Stimulated activated naive CD8-positive, alpha-beta T cell treated with anti-CD3 and anti-CD28 coated beads, Interleukin-15, amount 100 ng/mL, for 72 hours (primary cell): ENCODE results near the gene UBA7.
"Not testable (repeated sequence)": the region's sequence is repeated elsewhere in the genome, so short reads cannot be mapped to it uniquely, and the experiment has no call there.

Experiments
- ATAC-seq: fragments of 150-1000 bp; cut with Tn5 transposase; 2 replicates; pipeline ENCODE4 v1.10.0; 2021; ENCODE audit warnings: mild to moderate bottlenecking, moderate library complexity
- DNase-seq, 2 donors: peaks; one replicate each; pipeline ENCODE4 v3.0.0; 2021 to 2022
- H3K27ac Mint-ChIP-seq, 2 donors: one replicate each; pipeline ENCODE4 v1.8.0; 2022; ENCODE audit warnings: mild to moderate bottlenecking in 2 of 2, mixed read lengths in 2 of 2, moderate library complexity in 2 of 2
- H3K27me3 Mint-ChIP-seq: one replicate; pipeline ENCODE4 v1.8.0; 2022; ENCODE audit warnings: mixed read lengths
- H3K4me1 Mint-ChIP-seq: one replicate; pipeline ENCODE4 v1.8.0; 2022; ENCODE audit warnings: mild to moderate bottlenecking, mixed read lengths
- H3K4me3 Mint-ChIP-seq, 2 donors: one replicate each; pipeline ENCODE4 v1.8.0; 2022; ENCODE audit warnings: mild to moderate bottlenecking in 2 of 2, mixed read lengths in 2 of 2, moderate library complexity in 1 of 2
- H3K9me3 Mint-ChIP-seq, 2 donors: one replicate each; pipeline ENCODE4 v1.8.0; 2022; ENCODE audit warnings: mixed read lengths in 2 of 2

The UBA7 gene

GRCh38 chr3:49793486-49794085, 20.2 kb downstream of the UBA7 start:
- DNase-seq (no peak), ATAC-seq (no peak)
- peaks cover 8% of the 10 kb centered on the region for H3K4me1 Mint-ChIP-seq
- no peak overlapping the region for H3K4me3 Mint-ChIP-seq
- H3K27ac Mint-ChIP-seq, result no peak overlapping the region
- no peaks in the 10 kb centered on the region for H3K27me3 Mint-ChIP-seq
- H3K9me3 Mint-ChIP-seq, result no peaks in the 10 kb centered on the region

GRCh38 chr3:49792371-49793150, 21.2 kb downstream of the UBA7 start:
- Mint-ChIP-seq H3K4me1 (peaks cover 8% of the 10 kb centered on the region), H3K27ac (peak overlapping the region in 1 of 2 donors; percentile 42), H3K9me3 (no peaks in the 10 kb centered on the region), H3K4me3 (no peak overlapping the region), H3K27me3 (no peaks in the 10 kb centered on the region)
- ATAC-seq (no peak), DNase-seq (no peak)

- Mint-ChIP-seq H3K9me3 (no peaks in the 10 kb centered on the region), H3K4me1 (peaks cover 17% of the 10 kb centered on the region), H3K27me3 (no peaks in the 10 kb centered on the region), H3K27ac (no peak overlapping the region), H3K4me3 (no peak overlapping the region)
- DNase-seq, result no peak
- no peak for ATAC-seq
These were observed 22.2 kb downstream of the UBA7 start for GRCh38 chr3:49791571-49791970.

DNA sequence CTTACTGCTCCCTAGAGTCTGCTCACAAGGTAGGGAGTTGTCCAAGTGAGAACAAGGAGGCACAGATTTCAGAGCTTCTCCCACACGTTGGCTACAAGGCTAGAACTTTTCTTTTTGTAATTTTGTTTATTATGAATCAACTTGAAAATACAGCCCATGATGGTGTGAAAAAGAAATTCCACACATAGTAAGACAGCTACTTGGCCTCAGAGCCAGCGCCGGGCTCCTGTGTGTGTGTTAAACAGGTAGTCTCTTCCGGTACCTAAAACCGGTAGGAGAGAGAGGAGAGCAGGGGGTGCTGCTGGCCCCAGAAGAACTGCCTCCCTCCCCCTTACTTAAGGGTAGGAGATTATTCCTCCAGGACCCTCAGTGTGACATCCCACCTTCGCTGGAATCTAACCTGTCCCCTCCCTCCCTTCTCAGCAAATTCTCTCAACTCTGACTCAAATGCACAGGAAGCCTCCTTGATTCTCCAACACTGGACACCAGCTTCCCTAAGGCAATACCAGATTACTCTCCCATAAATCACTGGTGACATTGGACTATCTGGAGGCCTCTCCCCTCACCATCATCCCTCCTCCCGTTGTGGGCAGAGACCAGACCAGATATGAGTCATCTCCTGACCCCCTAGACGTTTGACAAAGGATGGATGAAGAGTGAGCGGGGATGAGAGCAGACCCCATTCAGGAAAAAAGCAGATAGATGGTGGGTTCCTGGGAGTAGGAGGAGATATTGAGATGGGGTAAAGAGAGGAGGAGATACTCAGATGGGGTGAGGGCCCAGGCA, 22.9 kb downstream of the UBA7 start:
- DNase-seq (no peak), ATAC-seq (no peak)
- Mint-ChIP-seq H3K27ac (no peak overlapping the region), H3K4me1 (peaks cover 19% of the 10 kb centered on the region), H3K4me3 (no peak overlapping the region), H3K9me3 (no peaks in the 10 kb centered on the region), H3K27me3 (no peaks in the 10 kb centered on the region)

DNA sequence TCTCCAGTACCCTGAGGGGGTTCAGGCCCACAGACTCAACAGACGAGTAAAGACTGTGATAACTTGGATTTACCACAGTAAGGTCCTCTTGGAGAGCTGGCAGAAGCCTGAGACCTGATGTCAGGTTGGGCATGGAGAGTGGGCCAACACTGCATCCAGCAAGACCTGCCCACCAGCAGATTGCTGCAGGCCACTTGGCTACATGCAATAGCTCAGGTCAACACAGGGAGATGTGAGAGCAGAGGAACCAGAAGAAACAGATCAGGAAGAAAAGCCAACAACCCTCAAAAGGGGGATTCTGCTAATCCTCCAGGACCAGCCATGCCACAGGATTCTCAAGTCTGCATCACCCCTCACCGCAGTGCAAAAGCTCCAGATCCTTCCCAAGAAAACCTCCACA, 25.7 kb downstream of the UBA7 start:
- no peak for ATAC-seq

DNA sequence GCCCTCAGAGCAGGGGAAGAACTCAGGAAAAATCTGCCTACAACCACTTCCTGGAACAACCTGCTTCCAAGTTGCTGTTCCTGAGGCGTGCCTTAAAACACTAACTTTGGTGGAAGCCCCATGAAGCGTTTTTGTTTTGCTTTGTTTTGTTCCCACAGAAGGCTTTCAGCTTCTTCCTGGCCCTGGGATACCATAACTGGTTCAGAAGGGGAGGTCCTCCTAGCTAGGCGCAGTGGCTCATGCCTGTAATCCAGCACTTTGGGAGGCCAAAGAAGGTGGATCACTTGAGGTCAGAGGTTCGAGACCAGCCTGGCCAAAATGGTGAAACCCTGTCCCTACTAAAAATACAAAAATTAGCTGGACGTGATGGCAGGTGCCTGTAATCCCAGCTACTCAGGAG, 26.2 kb downstream of the UBA7 start:
- ATAC-seq (no peak), DNase-seq (no peak)
- no peaks in the 10 kb centered on the region for H3K27me3 Mint-ChIP-seq
- H3K4me1 Mint-ChIP-seq, result peaks cover 36% of the 10 kb centered on the region
- no peak overlapping the region for H3K27ac Mint-ChIP-seq
- H3K9me3 Mint-ChIP-seq, result no peaks in the 10 kb centered on the region
- peak overlapping the region; percentile 91 to 96 for H3K4me3 Mint-ChIP-seq

More for the DNA sequence above, 25.7 kb downstream of the UBA7 start:
- Mint-ChIP-seq H3K4me3 (no peak overlapping the region), H3K27ac (no peak overlapping the region), H3K9me3 (no peaks in the 10 kb centered on the region), H3K27me3 (no peaks in the 10 kb centered on the region), H3K4me1 (peaks cover 36% of the 10 kb centered on the region)
- DNase-seq, result no peak

DNA sequence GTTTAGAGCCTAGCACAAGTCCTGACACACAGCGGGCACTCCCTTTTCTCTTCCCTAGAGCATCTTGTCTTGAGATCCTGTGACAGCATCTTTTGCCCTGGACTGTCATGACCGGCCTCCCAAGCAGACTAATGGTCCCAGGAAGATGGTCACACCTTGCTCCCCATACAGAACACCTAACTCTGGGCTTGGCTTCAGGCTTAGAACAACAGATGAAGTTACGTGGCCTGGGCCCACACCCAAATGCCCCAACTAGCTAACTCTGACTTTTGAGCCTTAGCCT, 26.6 kb downstream of the UBA7 start:
- peaks cover 36% of the 10 kb centered on the region for H3K4me1 Mint-ChIP-seq
- peak in 1 of 2 donors; percentile 23 for DNase-seq
- no peak for ATAC-seq
- no peaks in the 10 kb centered on the region for H3K27me3 Mint-ChIP-seq
- H3K27ac Mint-ChIP-seq, result peak overlapping the region; percentile 96 to 98
- no peaks in the 10 kb centered on the region for H3K9me3 Mint-ChIP-seq
- H3K4me3 Mint-ChIP-seq, result peak overlapping the region; percentile 91 to 96

DNA sequence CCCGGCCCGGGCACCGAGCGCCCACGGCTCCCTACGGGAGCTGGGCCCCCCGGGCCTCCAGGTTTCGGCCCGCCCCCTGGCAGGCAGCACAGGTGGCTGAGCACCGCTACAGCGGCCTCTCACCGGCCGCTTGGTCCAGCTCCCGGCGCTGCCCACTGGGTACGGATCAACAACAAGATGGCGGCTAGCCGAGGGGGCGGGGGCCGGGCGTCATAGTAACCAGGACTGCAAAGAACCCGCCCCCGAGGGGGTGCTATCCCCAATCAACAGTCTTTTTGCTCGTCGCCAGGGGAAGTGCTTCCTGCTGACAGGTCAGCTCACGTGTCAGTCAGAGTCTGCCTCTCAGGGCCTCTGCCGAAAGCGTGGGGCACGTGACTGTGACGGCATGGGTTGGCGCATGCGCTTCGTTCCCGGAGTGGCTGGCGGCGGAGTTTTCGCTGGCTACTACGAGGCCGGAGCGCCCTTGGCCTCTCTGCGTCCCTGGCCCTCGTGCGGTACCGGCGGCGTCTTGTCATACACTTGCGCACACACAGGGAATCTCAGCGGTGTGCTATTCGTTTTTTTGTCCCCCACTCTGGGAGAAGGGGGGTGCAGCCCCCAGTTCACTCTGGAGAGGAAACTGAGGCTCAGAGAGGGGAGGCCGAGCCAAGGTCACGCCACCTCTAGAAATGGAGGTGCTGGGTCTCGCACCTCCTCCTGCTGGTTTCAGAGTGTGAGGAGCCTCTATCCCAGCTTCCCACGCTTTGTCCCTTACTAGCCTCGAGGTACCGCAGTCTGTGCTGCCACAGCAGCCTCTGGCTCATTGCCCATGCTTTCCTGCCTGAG, 27.2 kb downstream of the UBA7 start, which contains the start of gene IP6K1:
Gene IP6K1 (minus strand): TSS at position 186 of the 825 bp plus-strand sequence. CDS start 38,502 bp downstream, outside the sequence.
- peak within 1 kb of the TSS; percentile 91 to 96 for H3K4me3 Mint-ChIP-seq
- no peaks in the 10 kb centered on the region for H3K27me3 Mint-ChIP-seq
- ATAC-seq (peak; percentile 100), DNase-seq (peak; percentile 99 to 100)
- peak within 1 kb of the TSS; percentile 96 to 98 for H3K27ac Mint-ChIP-seq
- peaks cover 37% of the 10 kb centered on the region for H3K4me1 Mint-ChIP-seq
- no peaks in the 10 kb centered on the region for H3K9me3 Mint-ChIP-seq

DNA sequence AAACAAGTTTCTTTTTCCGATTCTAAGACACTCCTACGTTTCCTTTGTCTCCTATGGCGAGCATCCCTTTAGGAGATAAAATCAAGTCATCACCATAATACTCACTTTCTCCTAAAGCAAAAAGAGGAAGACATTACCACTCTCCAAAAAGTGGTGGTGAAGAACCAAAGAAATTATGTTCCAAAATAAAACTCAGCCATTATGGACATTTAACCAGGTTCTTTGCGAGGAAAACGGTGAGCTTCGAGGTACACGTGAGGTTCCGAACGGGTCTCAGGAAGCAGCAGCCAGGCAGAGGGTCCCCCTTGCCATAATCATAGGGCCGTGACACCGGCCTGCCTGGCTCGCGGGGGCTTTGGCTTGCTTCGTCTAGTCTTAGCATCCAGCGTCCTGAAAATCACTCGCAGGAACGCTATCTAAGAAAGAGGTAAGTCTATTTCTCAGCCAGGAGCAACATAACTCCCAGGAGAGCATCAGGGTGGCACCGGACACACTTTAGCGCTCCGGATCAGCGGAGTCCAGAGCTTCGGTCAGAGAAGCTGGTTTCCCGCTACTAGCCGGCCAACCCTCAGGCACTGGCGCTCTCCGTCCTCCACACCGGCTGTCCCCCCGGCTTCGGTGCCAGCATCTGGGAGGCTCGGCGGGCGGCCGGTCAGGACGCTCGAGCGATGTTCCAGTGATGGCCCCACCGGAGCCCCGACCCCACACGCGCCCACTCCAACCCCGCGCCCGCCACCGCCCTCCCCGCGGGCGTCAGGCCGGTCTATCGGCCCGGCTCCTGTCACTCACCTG, 28.0 kb downstream of the UBA7 start:
- DNase-seq, result no peak

DNA sequence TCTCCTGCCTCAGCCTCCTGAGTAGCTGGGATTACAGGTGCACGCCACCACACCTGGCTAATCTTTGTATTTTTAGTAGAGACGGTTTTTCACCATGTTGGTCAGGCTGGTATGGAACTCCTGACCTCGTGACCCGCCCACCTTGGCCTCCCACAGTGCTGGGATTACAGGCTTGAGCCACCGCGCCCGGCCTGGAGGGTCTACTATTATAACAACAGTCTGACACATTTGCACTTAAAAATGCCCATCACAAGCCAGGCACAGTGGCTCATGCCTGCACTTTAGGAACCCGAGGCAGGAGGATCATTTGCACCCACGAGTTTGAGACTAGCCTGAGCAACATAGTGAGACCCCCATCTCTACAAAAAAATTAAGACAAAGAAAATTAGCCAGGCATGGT, 31.5 kb downstream of the UBA7 start:
- not testable (repeated sequence) for H3K4me3 Mint-ChIP-seq, H3K27me3 Mint-ChIP-seq, H3K27ac Mint-ChIP-seq, ATAC-seq, DNase-seq, H3K9me3 Mint-ChIP-seq
- H3K4me1 Mint-ChIP-seq, result peaks cover 55% of the 10 kb centered on the region

More for the DNA sequence above, 28.0 kb downstream of the UBA7 start:
- Mint-ChIP-seq H3K4me3 (peak overlapping the region; percentile 91 to 96), H3K4me1 (peaks cover 45% of the 10 kb centered on the region), H3K27me3 (no peaks in the 10 kb centered on the region), H3K9me3 (no peaks in the 10 kb centered on the region), H3K27ac (peak overlapping the region; percentile 90 to 98)
- ATAC-seq, result peak; percentile 60

- H3K4me3 Mint-ChIP-seq, result no peak overlapping the region
- no peaks in the 10 kb centered on the region for H3K9me3 Mint-ChIP-seq
- peaks cover 54% of the 10 kb centered on the region for H3K4me1 Mint-ChIP-seq
- DNase-seq (no peak), ATAC-seq (no peak)
- no peaks in the 10 kb centered on the region for H3K27me3 Mint-ChIP-seq
- H3K27ac Mint-ChIP-seq, result peak overlapping the region in 1 of 2 donors; percentile 26
These were observed 32.1 kb downstream of the UBA7 start for GRCh38 chr3:49781415-49782199.

- Mint-ChIP-seq H3K27ac (peak overlapping the region; percentile 26 to 27), H3K4me1 (peaks cover 52% of the 10 kb centered on the region)
- H3K27me3 Mint-ChIP-seq, H3K4me3 Mint-ChIP-seq, H3K9me3 Mint-ChIP-seq, DNase-seq, ATAC-seq: not testable (repeated sequence)
These were observed 32.8 kb downstream of the UBA7 start for GRCh38 chr3:49780975-49781365.

- DNase-seq (no peak), ATAC-seq (no peak)
- H3K4me1 Mint-ChIP-seq, result peaks cover 51% of the 10 kb centered on the region
- peak overlapping the region; percentile 23 to 30 for H3K4me3 Mint-ChIP-seq
- H3K9me3 Mint-ChIP-seq, result no peaks in the 10 kb centered on the region
- no peaks in the 10 kb centered on the region for H3K27me3 Mint-ChIP-seq
- peak overlapping the region in 1 of 2 donors; percentile 77 for H3K27ac Mint-ChIP-seq
These were observed 33.4 kb downstream of the UBA7 start for GRCh38 chr3:49780080-49780974.
